ENCODE results near the gene EDDM3A. TPM values are rescaled to one million over a fixed set of nuclear protein-coding genes. Genes with fewer than 3 reads are reported as not detected.
"Not testable (repeated sequence)": the region's sequence is repeated elsewhere in the genome, so short reads cannot be mapped to it uniquely, and the experiment has no call there.

The EDDM3A gene
- total RNA-seq, 3 donors from 2014 or later (not counting 1 experiment from before 2014, with no cell fraction given): not detected

DNA sequence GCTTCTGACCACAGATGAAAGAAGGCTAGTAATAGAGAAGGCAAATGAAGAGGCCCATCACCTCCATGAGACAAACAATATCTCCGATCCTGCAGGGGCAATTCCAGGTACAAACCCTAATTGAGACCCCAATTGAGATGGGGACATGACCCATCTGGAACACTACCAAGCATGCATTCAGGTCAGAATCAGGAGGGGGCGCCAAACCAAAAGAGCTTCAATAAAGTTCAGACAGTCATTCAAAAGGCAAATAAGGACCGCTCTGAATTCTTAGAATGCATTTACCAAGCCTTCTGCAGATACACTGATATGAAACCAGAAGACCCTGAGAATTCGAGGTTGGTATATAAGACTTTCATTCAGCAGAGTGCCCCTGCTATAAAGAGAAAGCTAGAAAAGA, 12.3 kb downstream of the EDDM3A start:
- H3K4me1 ChIP-seq (ENCODE audit: control insufficient read depth, insufficient read depth, low read length): no peaks in the 10 kb centered on the region
- ATAC-seq (peak in 1 of 3 donors; percentile 59), DNase-seq (peak; percentile 21 to 61)
- H3K27me3 ChIP-seq (ENCODE audit: control insufficient read depth, insufficient read depth, low read length): no peaks in the 10 kb centered on the region
- TF ChIP-seq, protein P1, sequence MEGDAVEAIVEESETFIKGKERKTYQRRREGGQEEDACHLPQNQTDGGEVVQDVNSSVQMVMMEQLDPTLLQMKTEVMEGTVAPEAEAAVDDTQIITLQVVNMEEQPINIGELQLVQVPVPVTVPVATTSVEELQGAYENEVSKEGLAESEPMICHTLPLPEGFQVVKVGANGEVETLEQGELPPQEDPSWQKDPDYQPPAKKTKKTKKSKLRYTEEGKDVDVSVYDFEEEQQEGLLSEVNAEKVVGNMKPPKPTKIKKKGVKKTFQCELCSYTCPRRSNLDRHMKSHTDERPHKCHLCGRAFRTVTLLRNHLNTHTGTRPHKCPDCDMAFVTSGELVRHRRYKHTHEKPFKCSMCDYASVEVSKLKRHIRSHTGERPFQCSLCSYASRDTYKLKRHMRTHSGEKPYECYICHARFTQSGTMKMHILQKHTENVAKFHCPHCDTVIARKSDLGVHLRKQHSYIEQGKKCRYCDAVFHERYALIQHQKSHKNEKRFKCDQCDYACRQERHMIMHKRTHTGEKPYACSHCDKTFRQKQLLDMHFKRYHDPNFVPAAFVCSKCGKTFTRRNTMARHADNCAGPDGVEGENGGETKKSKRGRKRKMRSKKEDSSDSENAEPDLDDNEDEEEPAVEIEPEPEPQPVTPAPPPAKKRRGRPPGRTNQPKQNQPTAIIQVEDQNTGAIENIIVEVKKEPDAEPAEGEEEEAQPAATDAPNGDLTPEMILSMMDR (IDR thresholded peaks at IDR 0.05): peak; percentile 46
- no peak overlapping the region for H3K4me3 ChIP-seq (ENCODE audit: low read length)
- no peak overlapping the region for H3K27ac ChIP-seq (ENCODE audit: low read length)
- H3K9me3 Mint-ChIP-seq: no peaks in the 10 kb centered on the region
- no peaks in the 10 kb centered on the region for H3K36me3 Mint-ChIP-seq
- intact Hi-C loops (cut with micrococcal nuclease): loop anchor here (1.0 to 5.0 kb wide), 3 partner anchors 97 to 213 kb away; no protein-coding TSS in a partner anchor
- H3K4me3 Mint-ChIP-seq: no peak overlapping the region
- no peaks in the 10 kb centered on the region for H3K36me3 ChIP-seq (ENCODE audit: control insufficient read depth, insufficient read depth, low read length)
- H3K9me3 ChIP-seq (ENCODE audit: control insufficient read depth, insufficient read depth, low read length): no peaks in the 10 kb centered on the region
- H3K27me3 Mint-ChIP-seq (ENCODE audit: low read depth in 2 of 2): no peaks in the 10 kb centered on the region
- 50% methylated on average over 4 of the region's 4 CpGs for WGBS (ENCODE audit: insufficient coverage)
- peaks cover 0 to 5% of the 10 kb centered on the region in 2 donors for H3K4me1 Mint-ChIP-seq
- no peak overlapping the region for H3K27ac Mint-ChIP-seq

DNA sequence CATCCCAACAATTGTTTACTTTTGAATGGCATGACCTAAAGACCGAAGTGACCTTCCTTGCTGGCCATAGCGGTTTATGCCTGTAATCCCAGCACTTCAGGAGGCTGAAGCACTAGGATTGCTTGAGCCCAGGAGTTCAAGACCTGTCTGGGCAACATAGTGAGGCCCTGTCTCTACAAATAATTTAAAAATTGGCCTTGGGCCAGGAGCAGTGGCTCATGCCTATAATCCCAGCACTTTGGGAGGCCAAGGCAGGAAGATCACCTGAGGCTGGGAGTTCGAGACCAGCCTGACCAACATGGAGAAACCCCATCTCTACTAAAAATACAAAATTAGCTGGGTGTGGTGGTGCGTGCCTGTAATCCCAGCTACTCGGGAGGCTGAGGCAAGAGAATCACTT, 13.8 kb downstream of the EDDM3A start:
- H3K4me1 ChIP-seq (ENCODE audit: control insufficient read depth, insufficient read depth, low read length); H3K27me3 Mint-ChIP-seq (ENCODE audit: low read depth in 2 of 2); H3K27ac Mint-ChIP-seq; ATAC-seq; H3K4me3 Mint-ChIP-seq; DNase-seq; H3K36me3 Mint-ChIP-seq; H3K27me3 ChIP-seq (ENCODE audit: control insufficient read depth, insufficient read depth, low read length); H3K36me3 ChIP-seq (ENCODE audit: control insufficient read depth, insufficient read depth, low read length); H3K4me1 Mint-ChIP-seq; H3K9me3 ChIP-seq (ENCODE audit: control insufficient read depth, insufficient read depth, low read length); H3K9me3 Mint-ChIP-seq; H3K27ac ChIP-seq (ENCODE audit: low read length); H3K4me3 ChIP-seq (ENCODE audit: low read length): not testable (repeated sequence)
- intact Hi-C loops (cut with micrococcal nuclease): loop anchor here (5.0 kb wide), 1 partner anchor 113 kb away; no protein-coding TSS in a partner anchor
- 93% methylated on average over 2 of the region's 5 CpGs for WGBS (ENCODE audit: insufficient coverage)

DNA sequence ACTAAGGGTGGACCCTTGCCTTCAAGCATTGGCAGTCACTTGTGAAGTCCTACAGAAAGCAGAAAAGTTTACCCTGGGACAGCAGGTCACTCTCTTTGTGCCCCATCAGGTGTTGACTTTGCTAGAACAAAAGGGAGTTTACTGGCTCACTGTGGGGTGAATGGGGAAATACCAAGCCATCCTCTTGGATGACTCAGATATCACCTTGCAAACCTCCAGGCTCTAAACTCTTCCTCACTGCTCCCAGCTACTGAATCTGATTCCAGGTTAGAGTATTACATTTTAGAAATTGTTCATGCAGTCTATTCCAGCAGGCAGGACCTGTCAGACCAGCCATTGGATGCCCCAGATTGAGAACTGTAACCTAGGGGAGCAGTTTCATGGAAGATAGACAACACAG, 15.3 kb downstream of the EDDM3A start:
- no peaks in the 10 kb centered on the region for H3K36me3 Mint-ChIP-seq
- no peaks in the 10 kb centered on the region for H3K27me3 Mint-ChIP-seq (ENCODE audit: low read depth in 2 of 2)
- DNase-seq (no peak), ATAC-seq (no peak)
- H3K4me1 Mint-ChIP-seq: peaks cover 0 to 5% of the 10 kb centered on the region in 2 donors
- no peak overlapping the region for H3K27ac Mint-ChIP-seq
- TF ChIP-seq, protein P1 (IDR thresholded peaks at IDR 0.05): no peak
- Histone ChIP-seq H3K27me3 (ENCODE audit: control insufficient read depth, insufficient read depth, low read length) (no peaks in the 10 kb centered on the region), H3K9me3 (ENCODE audit: control insufficient read depth, insufficient read depth, low read length) (no peaks in the 10 kb centered on the region), H3K27ac (ENCODE audit: low read length) (no peak overlapping the region), H3K36me3 (ENCODE audit: control insufficient read depth, insufficient read depth, low read length) (no peaks in the 10 kb centered on the region), H3K4me1 (ENCODE audit: control insufficient read depth, insufficient read depth, low read length) (no peaks in the 10 kb centered on the region), H3K4me3 (ENCODE audit: low read length) (no peak overlapping the region)
- no peaks in the 10 kb centered on the region for H3K9me3 Mint-ChIP-seq
- H3K4me3 Mint-ChIP-seq: no peak overlapping the region
- intact Hi-C loops (cut with micrococcal nuclease): no loop called here

DNA sequence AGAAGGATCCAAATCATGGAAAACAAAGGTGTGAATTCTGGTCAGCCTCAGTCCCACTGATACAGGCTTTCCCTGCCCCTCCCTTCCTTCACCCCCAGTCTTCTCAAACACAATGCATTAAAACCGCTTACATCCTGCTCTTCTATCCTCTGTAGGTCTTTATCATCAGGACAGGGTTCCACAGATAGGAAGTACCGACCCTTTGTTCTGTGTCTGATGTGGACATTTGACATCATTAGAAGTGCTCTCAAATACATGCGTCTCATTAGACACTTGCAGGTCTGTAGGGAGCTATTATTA, 22.9 kb downstream of the EDDM3A start:
- no peaks in the 10 kb centered on the region for H3K4me1 ChIP-seq (ENCODE audit: control insufficient read depth, insufficient read depth, low read length)
- no peak overlapping the region for H3K27ac ChIP-seq (ENCODE audit: low read length)
- TF ChIP-seq, protein P1 (IDR thresholded peaks at IDR 0.05): no peak
- no peaks in the 10 kb centered on the region for H3K36me3 Mint-ChIP-seq
- no peak overlapping the region for H3K27ac Mint-ChIP-seq
- no peaks in the 10 kb centered on the region for H3K9me3 ChIP-seq (ENCODE audit: control insufficient read depth, insufficient read depth, low read length)
- H3K4me1 Mint-ChIP-seq: no peaks in the 10 kb centered on the region
- H3K9me3 Mint-ChIP-seq: no peaks in the 10 kb centered on the region
- ATAC-seq (no peak), DNase-seq (no peak)
- no peaks in the 10 kb centered on the region for H3K27me3 ChIP-seq (ENCODE audit: control insufficient read depth, insufficient read depth, low read length)
- H3K36me3 ChIP-seq (ENCODE audit: control insufficient read depth, insufficient read depth, low read length): no peaks in the 10 kb centered on the region
- no peaks in the 10 kb centered on the region for H3K27me3 Mint-ChIP-seq (ENCODE audit: low read depth in 2 of 2)
- no peak overlapping the region for H3K4me3 ChIP-seq (ENCODE audit: low read length)
- H3K4me3 Mint-ChIP-seq: no peak overlapping the region
- intact Hi-C loops (cut with micrococcal nuclease): no loop called here
- WGBS (ENCODE audit: insufficient coverage): 93% methylated on average over 3 of the region's 3 CpGs

All from natural killer cell (primary cell).